HS-27A (cell line): ENCODE measurements around the gene NUP214.
"Not testable (repeated sequence)": the region's sequence is repeated elsewhere in the genome, so short reads cannot be mapped to it uniquely, and the experiment has no call there.

Experiments used
- DNase-seq: peaks from one replicate; pipeline ENCODE4 v3.0.0-alpha.2; 2012; ENCODE audit warnings: low read depth, missing footprints

NUP214 gene

DNA sequence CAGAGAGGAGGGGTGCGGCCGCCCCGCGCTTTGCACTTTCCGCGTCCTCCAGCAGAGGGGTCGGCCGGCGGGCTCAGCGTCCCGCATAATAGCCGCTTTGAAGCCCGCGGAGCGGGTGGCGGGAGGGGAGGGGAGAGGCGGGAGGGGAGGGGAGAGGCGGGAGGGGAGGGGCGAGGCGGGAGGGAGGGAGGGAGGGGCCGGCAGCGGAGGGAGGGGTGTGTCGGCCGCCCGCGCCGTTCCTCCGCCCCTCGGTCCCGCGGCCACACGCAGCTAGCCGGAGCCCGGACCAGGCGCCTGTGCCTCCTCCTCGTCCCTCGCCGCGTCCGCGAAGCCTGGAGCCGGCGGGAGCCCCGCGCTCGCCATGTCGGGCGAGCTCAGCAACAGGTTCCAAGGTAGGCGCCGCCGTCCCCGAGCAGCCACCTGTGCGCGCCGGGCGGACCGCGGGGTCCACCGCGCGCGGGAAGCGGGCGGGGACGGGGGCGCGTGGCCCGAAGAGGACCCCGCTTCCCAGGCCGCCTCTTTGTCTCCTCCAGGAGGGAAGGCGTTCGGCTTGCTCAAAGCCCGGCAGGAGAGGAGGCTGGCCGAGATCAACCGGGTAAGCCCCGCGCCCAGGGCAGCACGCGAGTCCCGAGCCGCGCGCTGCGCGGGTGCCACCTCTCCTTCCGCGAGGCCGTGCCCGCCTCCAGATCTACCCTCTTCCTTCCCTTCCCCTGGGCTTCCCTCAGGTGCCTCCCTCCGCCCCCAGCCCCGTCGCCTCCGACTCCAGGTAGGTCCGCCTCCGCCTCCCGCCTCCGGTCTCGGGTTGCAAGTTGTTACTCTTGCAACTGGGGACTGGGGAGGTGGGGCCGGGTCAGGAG is 28.9 kb upstream of the NUP214 start, which contains the start of gene AIF1L:
TSS of gene AIF1L (plus strand) at position 263 of the 857 bp plus-strand sequence. CDS start at position 362, 99 bp downstream.
- DNase-seq = no peak

DNA sequence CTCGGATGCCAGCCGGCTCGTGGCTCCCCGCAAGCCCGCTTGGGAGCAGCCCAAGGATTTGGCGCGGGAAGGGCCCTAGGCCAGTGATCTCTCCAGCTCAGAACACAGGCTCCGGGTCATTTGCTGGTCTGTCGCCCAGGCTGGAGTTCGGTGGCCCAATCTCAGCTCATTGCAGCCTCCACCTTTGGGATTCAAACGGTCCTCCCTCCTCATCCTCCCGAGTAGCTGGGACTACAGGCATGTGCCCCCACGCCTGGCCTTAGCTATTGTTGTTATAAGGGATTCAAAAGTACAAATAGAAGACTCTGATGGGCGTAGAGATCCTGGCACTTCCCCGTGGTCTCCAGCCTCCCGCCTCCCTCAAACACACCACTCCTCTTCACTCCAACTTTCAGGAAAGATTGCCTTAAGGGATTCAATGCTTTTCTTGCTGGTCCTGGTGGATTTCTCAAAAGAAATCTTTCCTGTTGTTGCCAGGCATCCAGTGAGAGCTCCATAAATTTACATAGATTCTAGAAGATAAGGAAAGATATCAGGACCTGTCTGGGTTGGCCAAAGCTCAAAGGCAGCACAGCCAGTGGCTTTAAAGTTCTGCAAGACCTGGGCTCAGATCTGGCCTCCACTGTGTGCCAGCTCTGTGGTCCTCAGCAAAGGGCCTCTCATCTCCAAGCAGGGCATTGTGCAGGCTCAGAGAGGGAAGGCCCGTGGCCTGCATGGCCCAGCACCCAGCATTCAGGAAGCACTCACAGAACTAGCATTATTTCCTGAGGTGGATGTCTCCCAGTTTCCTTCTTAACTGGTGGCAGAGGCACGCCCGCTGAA is 28.0 kb upstream of the NUP214 start:
- DNase-seq = no peak

DNA sequence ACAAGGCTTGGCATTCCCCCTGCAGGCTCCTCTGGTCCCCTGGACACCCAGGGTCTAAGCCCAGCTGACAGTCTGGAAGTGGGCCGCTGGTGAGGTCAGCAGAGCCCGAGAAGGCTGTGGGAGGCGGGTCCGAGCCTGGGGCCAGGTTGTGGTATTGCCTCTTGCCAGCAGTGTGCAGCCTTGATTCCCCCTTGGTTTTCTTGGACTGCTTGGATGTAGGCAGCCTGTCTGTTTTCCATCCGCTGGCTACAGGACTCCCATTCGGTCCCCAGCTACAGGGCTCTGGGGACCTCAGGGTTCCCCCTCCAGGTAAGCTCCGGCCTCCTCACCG is 27.5 kb upstream of the NUP214 start:
- no peak for DNase-seq

DNA sequence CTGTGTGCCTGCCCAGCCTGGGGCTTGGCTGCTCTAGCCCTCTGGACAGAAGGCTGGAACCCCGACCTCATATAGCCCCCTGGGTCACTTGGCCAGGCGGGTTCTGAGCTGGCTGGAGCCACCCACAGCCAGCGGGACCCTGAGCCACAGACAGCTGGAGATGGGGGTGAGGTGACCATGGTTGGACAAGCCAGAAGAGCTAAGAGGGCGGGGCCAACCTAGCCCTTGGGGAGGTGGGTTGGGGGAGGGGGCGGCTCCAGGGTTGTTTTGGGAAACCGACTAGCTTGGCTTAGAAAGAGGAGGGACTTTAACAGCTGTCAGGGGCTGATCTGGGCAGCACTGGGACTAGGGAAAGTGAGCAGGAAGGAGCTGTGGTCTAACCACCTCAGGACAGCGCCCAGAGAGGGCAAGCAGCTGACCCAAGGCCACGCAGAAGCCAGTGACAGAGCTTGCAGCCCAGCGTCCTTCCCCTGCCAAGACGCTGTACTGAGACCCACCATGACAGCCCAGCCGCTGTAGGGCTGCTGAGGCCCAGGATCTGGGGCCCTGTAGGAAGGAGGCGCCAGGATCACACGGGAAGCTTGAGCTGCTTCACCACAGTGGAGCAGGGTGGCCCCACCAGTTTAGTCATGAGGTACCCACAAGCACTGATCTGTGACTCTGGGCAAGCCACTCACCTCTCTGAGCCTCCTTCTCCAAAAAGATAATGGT is 26.8 kb upstream of the NUP214 start:
- no peak for DNase-seq

DNA sequence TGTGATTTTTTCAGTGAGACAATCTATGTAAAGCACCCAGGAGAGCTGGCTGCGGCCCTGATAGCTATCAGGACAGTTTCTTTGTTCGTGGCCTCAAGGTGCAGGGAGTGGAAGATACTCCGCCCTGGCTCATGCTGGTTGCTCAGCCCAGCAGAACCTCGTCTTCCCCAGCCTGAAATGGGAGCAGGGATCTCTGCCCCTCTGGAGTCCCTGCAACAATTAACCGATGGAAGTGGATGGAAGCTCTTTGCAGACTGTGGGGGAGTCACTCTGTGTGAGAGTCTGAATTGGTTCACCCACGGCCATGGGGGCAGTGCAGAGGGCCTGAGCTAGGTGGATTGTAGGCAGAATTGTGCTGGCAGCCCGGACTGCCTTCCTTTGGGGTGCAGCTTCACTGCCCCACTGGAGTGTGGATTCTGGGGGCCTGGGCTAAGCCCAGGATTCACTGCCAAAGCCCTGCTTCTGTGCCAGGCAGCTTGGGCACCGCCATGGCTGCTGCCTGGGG is 26.2 kb upstream of the NUP214 start:
- DNase-seq = no peak

DNA sequence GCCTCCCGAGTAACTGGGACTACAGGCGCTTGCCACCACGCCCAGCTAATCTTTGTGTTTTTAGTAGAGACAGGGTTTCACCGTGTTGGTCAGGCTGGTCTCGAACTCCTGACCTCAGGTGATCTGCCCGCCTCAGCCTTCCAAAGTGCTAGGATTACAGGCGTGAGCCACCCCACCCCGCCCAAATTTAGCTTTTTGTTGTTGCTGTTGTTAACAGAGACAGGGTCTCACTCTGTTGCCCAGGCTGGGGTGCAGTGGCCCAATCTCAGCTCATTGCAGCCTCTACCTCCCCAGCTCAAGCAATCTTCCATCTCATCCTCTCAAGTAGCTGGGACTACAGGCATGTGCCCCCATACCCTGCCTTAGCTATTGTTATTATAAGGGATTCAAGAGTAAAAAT is 25.5 kb upstream of the NUP214 start:
- not testable (repeated sequence) for DNase-seq

DNA sequence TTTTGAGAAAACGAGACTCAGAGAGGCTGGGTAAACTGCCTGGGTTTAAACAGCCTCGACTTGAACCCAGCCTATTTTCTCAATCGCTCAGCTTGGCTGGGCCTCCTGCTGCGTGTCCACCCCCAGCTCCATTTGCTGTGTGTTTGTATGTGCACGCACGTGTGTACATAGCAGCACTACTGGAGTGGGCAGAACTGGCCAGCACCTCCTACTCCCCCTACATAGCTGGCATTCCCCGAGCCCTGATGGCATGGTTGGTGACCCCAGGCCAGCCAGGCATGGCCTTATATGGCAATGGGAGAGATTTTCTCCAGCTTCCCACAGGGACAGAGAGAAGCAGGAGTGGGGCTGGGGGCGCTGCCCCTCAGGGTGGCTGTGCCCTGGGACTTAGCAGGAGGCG is 24.9 kb upstream of the NUP214 start:
- no peak for DNase-seq

DNA sequence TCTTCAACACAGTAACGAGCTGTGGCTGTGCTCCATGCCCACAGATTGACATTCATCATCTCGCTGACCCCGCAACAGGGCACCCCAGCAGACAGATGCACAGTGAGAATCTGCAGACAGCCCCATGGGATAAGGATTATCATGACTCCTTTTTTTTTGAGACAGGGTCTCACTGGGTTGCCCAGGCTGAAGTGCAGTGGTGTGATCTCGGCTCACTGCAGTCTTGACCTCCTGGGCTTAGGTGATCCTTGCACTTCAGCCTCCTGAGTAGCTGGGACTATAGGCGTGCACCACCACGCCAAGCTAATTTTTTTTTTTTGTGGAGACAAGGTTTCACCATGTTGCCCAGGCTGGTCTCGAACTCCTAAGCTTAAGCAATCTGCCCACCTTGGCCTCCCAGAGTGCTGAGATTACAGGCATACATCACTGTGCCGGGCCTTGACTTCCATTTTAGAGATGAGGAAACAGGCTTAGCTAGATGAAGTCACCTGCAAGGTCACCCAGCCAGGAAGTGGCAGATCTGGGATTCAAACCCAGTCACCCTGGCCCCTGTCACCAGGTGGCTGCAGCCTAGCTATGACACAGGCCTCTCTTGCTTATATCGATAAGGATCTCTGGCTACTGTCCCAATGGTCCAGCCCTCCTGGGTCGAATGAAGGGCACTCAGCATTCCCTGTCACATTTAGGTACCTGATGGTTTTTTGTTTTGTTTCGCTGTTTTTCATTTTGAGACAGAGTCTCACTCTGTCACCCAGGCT is 24.0 kb upstream of the NUP214 start:
- DNase-seq = no peak

DNA sequence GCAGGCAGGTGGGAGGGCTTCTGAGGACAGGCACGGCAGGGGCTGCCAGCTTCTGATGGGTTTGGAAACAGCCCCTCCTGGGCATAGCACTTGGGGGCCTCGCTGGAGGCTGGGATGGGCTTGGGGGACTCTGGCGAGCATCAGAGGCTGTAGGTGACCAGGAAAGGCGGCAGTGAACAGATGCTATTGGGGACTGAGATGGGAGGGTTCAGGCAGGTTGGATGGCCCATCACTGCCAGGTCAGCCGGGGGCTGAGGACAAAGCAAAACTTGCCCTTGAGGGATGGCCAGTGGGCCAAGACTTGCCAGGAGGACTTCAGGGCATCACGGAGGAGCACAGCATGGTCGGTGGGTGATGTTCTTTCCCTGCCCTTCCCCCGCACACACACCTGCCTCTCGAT is 22.4 kb upstream of the NUP214 start:
- no peak for DNase-seq

DNA sequence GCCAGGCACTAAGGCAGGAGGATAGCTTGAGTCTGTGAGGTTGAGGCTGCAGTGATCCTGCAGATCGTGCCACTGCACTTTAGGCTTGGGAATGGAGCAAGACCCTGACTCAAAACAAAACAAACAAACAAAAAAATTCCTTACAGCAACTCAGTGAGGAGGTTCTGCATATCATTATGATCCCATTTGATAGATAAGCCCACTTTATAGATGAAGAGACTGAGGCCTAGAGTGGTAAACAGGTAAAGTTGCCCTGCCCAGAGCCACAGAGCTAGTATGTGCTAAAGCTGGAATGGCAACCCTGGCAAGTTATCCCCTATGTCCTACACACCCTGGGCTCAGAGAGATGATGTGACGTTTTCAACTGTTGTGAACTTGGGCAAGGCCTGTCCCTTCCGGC is 21.9 kb upstream of the NUP214 start:
- no peak for DNase-seq

DNA sequence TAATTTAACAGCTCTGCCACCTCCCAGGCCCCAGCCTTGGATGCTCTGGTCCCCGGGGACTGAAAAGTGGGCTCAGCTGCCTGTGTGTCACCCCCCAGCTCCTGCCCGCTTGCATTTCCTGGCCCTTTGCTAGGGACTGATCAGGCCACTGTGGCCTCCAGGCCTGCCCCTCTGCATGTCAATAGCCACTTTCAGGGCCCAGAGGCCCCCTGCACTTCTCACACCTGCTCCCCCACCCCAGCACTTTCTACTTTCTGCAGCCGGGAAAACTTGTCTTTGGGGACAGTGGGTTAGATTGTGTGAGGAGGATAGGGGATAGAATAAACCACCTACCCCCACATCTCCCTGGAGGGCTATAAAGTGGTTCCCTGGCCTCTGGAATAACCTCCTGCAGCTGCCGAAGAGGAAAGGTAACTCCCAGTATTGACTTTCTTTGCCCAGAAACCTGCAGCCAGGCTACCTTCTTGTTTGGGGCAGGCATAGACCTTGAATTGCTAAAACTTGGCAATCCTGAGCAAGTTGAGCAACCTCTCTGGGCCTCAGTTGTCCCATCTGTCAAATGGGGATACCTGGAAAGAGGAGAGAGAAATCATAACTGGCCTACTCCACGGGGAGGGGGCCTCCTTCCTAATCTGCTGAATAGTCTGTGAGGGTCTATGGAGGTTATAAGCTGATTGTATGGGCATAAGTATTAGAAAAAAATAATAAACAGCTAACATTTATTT is 21.2 kb upstream of the NUP214 start:
- DNase-seq = no peak

DNA sequence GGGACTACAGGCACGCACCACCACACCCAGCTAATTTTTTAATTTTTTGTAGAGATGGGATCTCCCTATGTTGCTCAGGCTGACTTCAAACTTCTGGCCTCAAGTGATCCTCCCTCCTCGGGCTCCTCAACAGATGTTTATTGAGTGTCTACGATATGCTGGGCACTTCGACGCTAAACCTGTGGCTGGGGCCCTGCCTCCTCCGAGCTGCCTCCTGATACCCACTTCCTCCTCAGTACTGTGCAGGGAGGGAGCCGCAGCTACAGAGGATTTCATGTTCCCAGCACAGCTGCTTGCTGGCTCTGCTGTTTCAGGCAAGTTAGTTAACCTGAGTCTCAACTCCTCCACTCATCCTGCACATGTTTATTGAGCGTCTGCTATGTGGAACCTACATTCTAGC is 19.4 kb upstream of the NUP214 start:
- no peak for DNase-seq

DNA sequence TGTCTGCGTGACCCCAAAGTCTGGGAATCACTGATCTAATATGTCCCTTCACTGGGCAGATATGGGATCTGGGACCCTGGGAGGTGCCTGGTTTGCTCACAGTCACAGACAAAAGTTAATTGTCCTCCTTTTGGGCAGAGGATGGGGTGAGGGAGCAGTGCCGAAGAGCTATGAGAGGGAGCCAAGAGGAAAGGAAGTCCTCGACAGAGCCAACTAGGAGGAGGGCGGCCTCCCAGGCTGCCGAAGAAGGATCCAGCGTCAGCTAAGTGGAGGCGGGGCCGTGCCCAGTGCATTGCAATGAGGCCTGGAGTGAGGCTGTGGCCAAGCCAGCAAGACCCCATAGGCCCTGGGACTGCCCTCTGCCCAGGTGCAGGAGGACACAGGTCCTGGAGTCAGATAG is 17.6 kb upstream of the NUP214 start:
- no peak for DNase-seq

DNA sequence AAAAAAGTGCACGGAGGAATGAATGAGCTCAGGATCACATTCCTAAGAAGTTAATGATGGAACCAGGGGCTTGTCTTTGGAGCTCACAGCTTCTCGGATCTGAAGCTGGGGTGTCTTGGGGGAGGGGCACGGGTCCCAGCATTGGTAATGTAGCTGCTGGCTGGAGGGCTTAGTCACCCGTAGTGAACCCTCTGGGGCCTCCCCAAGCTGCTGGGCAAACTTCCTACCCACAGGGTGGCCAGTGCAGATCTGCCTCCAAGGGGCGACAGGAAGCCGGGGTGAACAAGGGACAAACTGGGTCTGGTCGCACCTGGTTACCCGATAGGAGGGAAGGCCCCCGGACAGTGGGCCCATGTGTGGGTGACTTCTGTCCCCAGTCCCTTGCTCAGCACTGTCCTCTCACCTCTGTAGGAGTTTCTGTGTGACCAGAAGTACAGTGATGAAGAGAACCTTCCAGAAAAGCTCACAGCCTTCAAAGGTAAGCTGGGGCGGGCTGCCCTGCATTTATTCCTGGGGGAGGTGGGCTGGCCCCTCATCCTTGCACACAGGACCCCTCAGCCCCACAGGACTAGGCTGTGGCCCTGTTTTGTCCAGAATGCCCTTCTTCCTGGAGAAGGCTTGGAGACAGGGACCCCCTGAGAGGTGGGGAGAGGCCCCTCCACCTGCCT is 14.1 kb upstream of the NUP214 start:
- DNase-seq = no peak

DNA sequence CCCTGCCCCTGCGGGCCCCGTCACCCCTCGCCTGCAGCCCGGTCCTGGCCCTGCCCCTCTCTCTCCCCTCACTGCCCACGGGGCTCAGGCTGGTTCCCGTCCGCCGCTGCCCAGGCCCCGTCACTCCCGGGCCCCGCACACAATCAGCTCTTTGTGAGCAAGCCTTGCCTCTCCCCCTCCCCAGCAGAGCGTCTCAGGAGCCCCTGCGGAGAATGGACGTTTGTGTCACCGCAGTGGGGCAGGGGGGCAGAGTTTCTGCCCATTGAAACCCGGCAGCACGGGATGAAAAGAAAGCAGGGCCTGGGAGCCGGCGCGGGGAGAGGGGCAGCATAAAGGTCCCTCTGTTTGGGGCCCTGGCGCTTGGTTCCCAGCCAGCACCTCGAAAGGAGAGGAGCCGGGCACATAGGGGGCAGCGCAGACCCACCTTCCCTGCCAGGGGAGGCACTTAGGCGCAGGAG is 13.5 kb upstream of the NUP214 start:
- no peak for DNase-seq

DNA sequence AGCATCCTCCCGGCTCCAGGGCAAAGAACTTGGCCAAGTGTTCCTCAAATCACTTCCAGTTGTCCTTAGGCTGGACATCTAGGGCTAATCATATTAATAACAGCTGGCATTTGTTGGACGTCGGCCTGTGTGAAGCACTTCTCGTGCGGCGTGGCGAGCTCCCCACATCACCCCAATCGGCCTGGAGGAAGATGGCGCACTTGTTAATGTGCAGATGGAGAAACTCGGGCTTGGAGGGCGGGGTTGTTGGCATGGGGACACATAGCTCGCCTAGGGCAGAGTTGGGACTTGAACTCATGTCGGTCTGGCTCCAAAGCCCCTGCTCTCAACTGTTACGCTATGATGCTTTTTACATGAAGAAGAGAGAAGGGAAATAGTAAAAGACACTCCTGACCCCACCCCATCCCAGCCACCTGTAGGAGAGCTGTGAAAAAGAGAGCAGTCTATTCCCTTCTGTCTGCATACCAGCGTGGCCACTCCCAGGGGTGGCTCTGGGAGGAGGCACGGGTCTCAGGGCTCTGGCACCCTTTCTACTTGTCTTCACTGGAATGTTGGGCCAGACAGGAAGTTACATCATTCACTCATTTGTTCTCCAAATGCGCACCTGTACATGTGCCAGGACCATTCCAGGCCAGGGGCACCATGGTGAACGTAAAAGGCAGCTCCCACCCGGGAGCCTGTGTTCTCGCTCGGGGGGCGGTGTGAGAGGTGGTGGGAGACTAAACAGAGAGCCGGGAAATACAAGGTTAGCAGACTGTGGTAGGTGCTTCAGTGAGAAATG is 12.8 kb upstream of the NUP214 start:
- no peak for DNase-seq

DNA sequence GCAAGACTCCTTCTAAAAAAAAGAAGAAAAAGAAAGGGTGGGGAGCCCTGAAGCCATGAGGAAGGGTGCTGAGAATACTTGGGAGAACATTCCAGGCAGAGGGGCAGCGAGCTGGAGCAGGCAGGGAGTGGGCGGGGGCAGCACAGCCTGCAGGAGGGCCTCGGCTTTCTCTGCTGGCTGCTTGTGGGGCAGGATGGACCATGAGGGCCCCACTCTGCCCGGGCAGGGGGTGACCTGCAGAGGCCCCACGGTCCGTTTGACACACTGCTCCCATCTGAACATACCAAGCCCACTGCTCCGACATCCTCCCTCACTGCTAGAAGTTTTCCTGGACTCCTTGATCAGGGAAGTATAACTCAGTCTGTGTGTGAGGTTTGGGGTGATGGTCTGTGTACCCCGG is 11.7 kb upstream of the NUP214 start:
- DNase-seq = no peak

DNA sequence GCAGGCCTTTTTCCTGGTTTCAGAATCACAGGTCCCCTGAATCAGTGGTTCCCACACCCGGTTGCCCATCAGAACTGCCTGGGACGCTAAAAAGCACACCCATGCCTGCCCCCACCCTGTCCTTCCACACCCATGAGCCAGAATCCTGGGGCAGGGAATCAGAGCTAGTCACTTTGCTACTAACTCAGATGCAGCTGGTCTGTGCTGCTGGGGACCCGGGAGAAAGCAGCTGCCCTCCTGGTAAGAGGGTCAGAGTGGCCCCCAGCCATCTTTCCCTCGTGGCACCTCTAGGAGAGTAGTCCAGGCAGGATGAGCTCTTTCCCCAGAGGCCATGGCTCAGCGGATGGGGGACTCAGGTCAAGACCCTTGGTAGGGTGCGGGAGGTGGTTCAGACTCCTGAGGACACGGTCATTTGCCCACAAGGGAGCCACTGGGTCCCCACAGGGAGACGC is 11.3 kb upstream of the NUP214 start:
- DNase-seq = no peak

DNA sequence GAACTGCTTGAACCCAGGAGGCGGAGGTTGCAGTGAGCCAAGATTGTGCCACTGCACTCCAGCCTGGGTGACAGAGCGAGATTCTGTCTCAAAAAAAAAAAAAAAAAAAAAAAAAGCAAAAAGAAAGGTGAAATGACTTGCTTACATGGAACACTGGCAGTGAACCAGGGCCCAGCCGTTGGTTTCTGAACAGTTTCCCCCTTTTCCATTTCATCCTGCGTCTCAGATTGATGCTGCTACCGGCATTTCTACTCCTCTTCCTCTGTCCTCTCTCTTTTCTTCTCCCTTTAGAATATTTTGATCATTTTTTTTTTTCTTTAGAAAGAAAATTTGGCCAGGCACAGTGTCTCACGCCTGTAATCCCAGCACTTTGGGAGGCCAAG is 10.0 kb upstream of the NUP214 start:
- DNase-seq = not testable (repeated sequence)
